Measurements from ENCODE around the gene ASTL. TPM values are rescaled to one million over a fixed set of nuclear protein-coding genes. Genes with fewer than 3 reads are reported as not detected.

ASTL gene
- total RNA-seq, 3 donors from 2014 or later: 2.3 to 3.0 (median 2.8) TPM

- peaks cover 13% of the 10 kb centered on the region for H3K4me1 Mint-ChIP-seq (ENCODE audit: low read depth)
- H3K9me3 Mint-ChIP-seq: no peaks in the 10 kb centered on the region
- DNase-seq (no peak), ATAC-seq (no peak)
- peaks cover 2% of the 10 kb centered on the region for H3K36me3 Mint-ChIP-seq (ENCODE audit: insufficient read depth)
- peaks cover 27% of the 10 kb centered on the region for H3K27me3 Mint-ChIP-seq (ENCODE audit: low read depth)
- H3K4me3 Mint-ChIP-seq: no peak overlapping the region
Measured at GRCh38 chr2:96119389-96119751, 18.9 kb downstream of the ASTL start.

GRCh38 chr2:96118698-96119388, 19.5 kb downstream of the ASTL start:
- no peaks in the 10 kb centered on the region for H3K9me3 Mint-ChIP-seq
- H3K36me3 Mint-ChIP-seq (ENCODE audit: insufficient read depth): no peaks in the 10 kb centered on the region
- DNase-seq (no peak), ATAC-seq (no peak)
- H3K27me3 Mint-ChIP-seq (ENCODE audit: low read depth): peaks cover 27% of the 10 kb centered on the region
- H3K4me1 Mint-ChIP-seq (ENCODE audit: low read depth): peaks cover 13% of the 10 kb centered on the region
- no peak overlapping the region for H3K4me3 Mint-ChIP-seq

- H3K9me3 Mint-ChIP-seq: no peaks in the 10 kb centered on the region
- H3K36me3 Mint-ChIP-seq (ENCODE audit: insufficient read depth): no peaks in the 10 kb centered on the region
- H3K27me3 Mint-ChIP-seq (ENCODE audit: low read depth): peaks cover 27% of the 10 kb centered on the region
- no peak for ATAC-seq
- peaks cover 13% of the 10 kb centered on the region for H3K4me1 Mint-ChIP-seq (ENCODE audit: low read depth)
- H3K4me3 Mint-ChIP-seq: peak overlapping the region; percentile 61
- no peak for DNase-seq
Measured at GRCh38 chr2:96117701-96118588, 20.4 kb downstream of the ASTL start.

GRCh38 chr2:96116879-96117533, 21.3 kb downstream of the ASTL start:
- Mint-ChIP-seq H3K4me3 (peak overlapping the region; percentile 61), H3K36me3 (ENCODE audit: insufficient read depth) (no peaks in the 10 kb centered on the region), H3K9me3 (no peaks in the 10 kb centered on the region), H3K4me1 (ENCODE audit: low read depth) (peaks cover 13% of the 10 kb centered on the region), H3K27me3 (ENCODE audit: low read depth) (peaks cover 27% of the 10 kb centered on the region)
- DNase-seq: peak; percentile 60
- ATAC-seq: peak; percentile 83 to 86

- Mint-ChIP-seq H3K9me3 (no peaks in the 10 kb centered on the region), H3K36me3 (ENCODE audit: insufficient read depth) (no peaks in the 10 kb centered on the region), H3K27me3 (ENCODE audit: low read depth) (peaks cover 21% of the 10 kb centered on the region), H3K4me1 (ENCODE audit: low read depth) (peaks cover 13% of the 10 kb centered on the region), H3K4me3 (peak within 1 kb of the TSS; percentile 76)
- ATAC-seq: peak; percentile 69 to 70
- peak; percentile 85 for DNase-seq
Measured at GRCh38 chr2:96116424-96116878, 21.9 kb downstream of the ASTL start, which contains the start of gene ADRA2B. Gene ADRA2B, minus strand, starts transcription at chr2:96116571. Its CDS starts 422 bp downstream, at chr2:96116149.

GRCh38 chr2:96115631-96116423, 22.5 kb downstream of the ASTL start:
- H3K27me3 Mint-ChIP-seq (ENCODE audit: low read depth): peaks cover 15% of the 10 kb centered on the region
- DNase-seq: no peak
- H3K36me3 Mint-ChIP-seq (ENCODE audit: insufficient read depth): no peaks in the 10 kb centered on the region
- H3K9me3 Mint-ChIP-seq: no peaks in the 10 kb centered on the region
- peak overlapping the region; percentile 76 for H3K4me3 Mint-ChIP-seq
- peaks cover 13% of the 10 kb centered on the region for H3K4me1 Mint-ChIP-seq (ENCODE audit: low read depth)
- peak in 1 of 2 donors; percentile 0 for ATAC-seq

GRCh38 chr2:96114903-96115581, 23.3 kb downstream of the ASTL start:
- Mint-ChIP-seq H3K36me3 (ENCODE audit: insufficient read depth) (no peaks in the 10 kb centered on the region), H3K4me3 (peak overlapping the region; percentile 76), H3K9me3 (no peaks in the 10 kb centered on the region), H3K27me3 (ENCODE audit: low read depth) (peaks cover 10% of the 10 kb centered on the region), H3K4me1 (ENCODE audit: low read depth) (peaks cover 13% of the 10 kb centered on the region)
- no peak for ATAC-seq
- DNase-seq: no peak

GRCh38 chr2:96114546-96114902, 23.8 kb downstream of the ASTL start:
- H3K36me3 Mint-ChIP-seq (ENCODE audit: insufficient read depth): no peaks in the 10 kb centered on the region
- no peak for ATAC-seq
- peak overlapping the region; percentile 11 for H3K4me3 Mint-ChIP-seq

GRCh38 chr2:96113951-96114350, 24.4 kb downstream of the ASTL start:
- peaks cover 13% of the 10 kb centered on the region for H3K4me1 Mint-ChIP-seq (ENCODE audit: low read depth)
- H3K9me3 Mint-ChIP-seq: no peaks in the 10 kb centered on the region
- no peak for DNase-seq
- no peak for ATAC-seq
- no peak overlapping the region for H3K4me3 Mint-ChIP-seq
- no peaks in the 10 kb centered on the region for H3K36me3 Mint-ChIP-seq (ENCODE audit: insufficient read depth)
- peaks cover 5% of the 10 kb centered on the region for H3K27me3 Mint-ChIP-seq (ENCODE audit: low read depth)

More at GRCh38 chr2:96114546-96114902, 23.8 kb downstream of the ASTL start:
- no peaks in the 10 kb centered on the region for H3K9me3 Mint-ChIP-seq
- H3K4me1 Mint-ChIP-seq (ENCODE audit: low read depth): peaks cover 13% of the 10 kb centered on the region
- H3K27me3 Mint-ChIP-seq (ENCODE audit: low read depth): peaks cover 10% of the 10 kb centered on the region
- no peak for DNase-seq

GRCh38 chr2:96113367-96113677, 25.0 kb downstream of the ASTL start:
- no peak for DNase-seq
- Mint-ChIP-seq H3K4me3 (no peak overlapping the region), H3K36me3 (ENCODE audit: insufficient read depth) (no peaks in the 10 kb centered on the region), H3K27me3 (ENCODE audit: low read depth) (peaks cover 4% of the 10 kb centered on the region), H3K9me3 (no peaks in the 10 kb centered on the region), H3K4me1 (ENCODE audit: low read depth) (peaks cover 13% of the 10 kb centered on the region)
- ATAC-seq: no peak

- no peaks in the 10 kb centered on the region for H3K9me3 Mint-ChIP-seq
- H3K36me3 Mint-ChIP-seq (ENCODE audit: insufficient read depth): no peaks in the 10 kb centered on the region
- H3K27me3 Mint-ChIP-seq (ENCODE audit: low read depth): peaks cover 4% of the 10 kb centered on the region
- DNase-seq: no peak
- peaks cover 9% of the 10 kb centered on the region for H3K4me1 Mint-ChIP-seq (ENCODE audit: low read depth)
- no peak for ATAC-seq
- no peak overlapping the region for H3K4me3 Mint-ChIP-seq
Measured at GRCh38 chr2:96112501-96113366, 25.6 kb downstream of the ASTL start.

- Mint-ChIP-seq H3K4me3 (no peak overlapping the region), H3K36me3 (ENCODE audit: insufficient read depth) (no peaks in the 10 kb centered on the region), H3K27me3 (ENCODE audit: low read depth) (peaks cover 4% of the 10 kb centered on the region), H3K9me3 (no peaks in the 10 kb centered on the region), H3K4me1 (ENCODE audit: low read depth) (peaks cover 6% of the 10 kb centered on the region)
- DNase-seq: no peak
- no peak for ATAC-seq
Measured at GRCh38 chr2:96111823-96112500, 26.3 kb downstream of the ASTL start.

Measured in activated T-cell treated with anti-CD3 and anti-CD28 coated beads, Interleukin-2, amount 50 U/mL, for 4 hours (primary cell).